ENCODE measurements around the gene BEND3. TPM values are rescaled to one million over a fixed set of nuclear protein-coding genes. Genes with fewer than 3 reads are reported as not detected.
A peak's percentile ranks its signal among the peaks of the same experiment; 100 is the strongest.

BEND3 gene
- total and polyA plus RNA-seq, 9 of the 15 experiments (the other 6 are each of a cell fraction or from before 2014, with no cell fraction given), result 0.64 to 8.4 (median 3.3) TPM

DNA sequence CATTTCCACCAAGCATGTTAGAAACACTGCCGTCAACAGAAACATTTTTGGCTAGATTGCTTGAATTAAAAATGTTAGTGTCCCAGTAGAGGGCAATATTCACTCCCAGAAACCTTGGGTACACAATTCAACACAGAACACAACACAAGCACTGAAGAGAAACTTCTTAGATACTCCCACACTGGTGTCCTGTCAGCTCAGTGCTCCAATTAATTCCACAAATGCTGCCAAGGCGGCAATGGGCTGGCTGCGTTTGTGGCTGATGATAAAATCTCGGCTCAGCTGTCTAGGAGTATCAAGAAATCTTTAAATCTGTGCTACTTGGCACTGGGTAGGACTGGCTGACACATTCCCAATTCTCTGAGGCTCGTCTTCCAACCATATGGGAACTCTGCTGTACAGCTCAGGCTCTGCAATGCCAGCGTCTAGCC, 39.3 kb downstream of the BEND3 start (continued):
- TF ChIP-seq, protein P1, sequence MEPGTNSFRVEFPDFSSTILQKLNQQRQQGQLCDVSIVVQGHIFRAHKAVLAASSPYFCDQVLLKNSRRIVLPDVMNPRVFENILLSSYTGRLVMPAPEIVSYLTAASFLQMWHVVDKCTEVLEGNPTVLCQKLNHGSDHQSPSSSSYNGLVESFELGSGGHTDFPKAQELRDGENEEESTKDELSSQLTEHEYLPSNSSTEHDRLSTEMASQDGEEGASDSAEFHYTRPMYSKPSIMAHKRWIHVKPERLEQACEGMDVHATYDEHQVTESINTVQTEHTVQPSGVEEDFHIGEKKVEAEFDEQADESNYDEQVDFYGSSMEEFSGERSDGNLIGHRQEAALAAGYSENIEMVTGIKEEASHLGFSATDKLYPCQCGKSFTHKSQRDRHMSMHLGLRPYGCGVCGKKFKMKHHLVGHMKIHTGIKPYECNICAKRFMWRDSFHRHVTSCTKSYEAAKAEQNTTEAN (CRISPR knock-in tag; IDR thresholded peaks at IDR 0.05), result no peak
- TF ChIP-seq ZKSCAN3 (CRISPR knock-in tag; IDR thresholded peaks at IDR 0.05), result no peak
- TF ChIP-seq, protein P2, sequence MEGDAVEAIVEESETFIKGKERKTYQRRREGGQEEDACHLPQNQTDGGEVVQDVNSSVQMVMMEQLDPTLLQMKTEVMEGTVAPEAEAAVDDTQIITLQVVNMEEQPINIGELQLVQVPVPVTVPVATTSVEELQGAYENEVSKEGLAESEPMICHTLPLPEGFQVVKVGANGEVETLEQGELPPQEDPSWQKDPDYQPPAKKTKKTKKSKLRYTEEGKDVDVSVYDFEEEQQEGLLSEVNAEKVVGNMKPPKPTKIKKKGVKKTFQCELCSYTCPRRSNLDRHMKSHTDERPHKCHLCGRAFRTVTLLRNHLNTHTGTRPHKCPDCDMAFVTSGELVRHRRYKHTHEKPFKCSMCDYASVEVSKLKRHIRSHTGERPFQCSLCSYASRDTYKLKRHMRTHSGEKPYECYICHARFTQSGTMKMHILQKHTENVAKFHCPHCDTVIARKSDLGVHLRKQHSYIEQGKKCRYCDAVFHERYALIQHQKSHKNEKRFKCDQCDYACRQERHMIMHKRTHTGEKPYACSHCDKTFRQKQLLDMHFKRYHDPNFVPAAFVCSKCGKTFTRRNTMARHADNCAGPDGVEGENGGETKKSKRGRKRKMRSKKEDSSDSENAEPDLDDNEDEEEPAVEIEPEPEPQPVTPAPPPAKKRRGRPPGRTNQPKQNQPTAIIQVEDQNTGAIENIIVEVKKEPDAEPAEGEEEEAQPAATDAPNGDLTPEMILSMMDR (IDR thresholded peaks at IDR 0.05 in 2 of 3, conservative IDR thresholded peaks at IDR 0.05 in 1 of 3; ENCODE audit: insufficient read depth in 2 of 3, low read depth in 1 of 3, low read length in 3 of 3), result peak in 2 of 3 experiments; percentile 24 to 45; a peak in 2 of 6 replicates
- TF ChIP-seq ZKSCAN1 (IDR thresholded peaks at IDR 0.05; ENCODE audit: low read depth, low read length), result no peak
- TF ChIP-seq RBM39 (optimal IDR thresholded peaks at IDR 0.05; ENCODE audit: low read depth, low read length), result no peak

DNA sequence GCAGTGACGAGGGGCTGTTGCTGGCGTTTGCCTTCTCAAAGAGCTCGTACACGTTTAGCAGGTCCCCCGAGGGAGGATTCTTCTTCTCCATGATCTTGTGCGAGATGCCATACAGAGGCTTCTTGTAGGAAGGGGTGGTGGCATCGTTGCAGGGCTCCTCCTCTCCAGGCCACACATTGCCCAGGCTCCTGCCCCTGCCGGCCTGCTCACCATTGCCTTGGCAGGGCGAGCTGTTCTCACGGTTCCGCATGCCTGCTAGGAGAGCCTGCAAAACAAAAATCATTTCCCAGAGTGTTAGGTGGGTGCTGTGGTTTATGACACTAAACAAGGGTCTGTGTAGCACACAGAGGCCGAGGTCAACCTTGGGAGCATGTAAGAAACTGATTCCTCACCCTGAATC, 44.6 kb downstream of the BEND3 start:
- H3K36me3 ChIP-seq (ENCODE audit: control insufficient read depth, insufficient read depth, low read length), result peaks cover 31% of the 10 kb centered on the region; the same call in 1 of the 3 replicates
- intact Hi-C loops (cut with micrococcal nuclease), result no loop called here
- no peaks in the 10 kb centered on the region for H3K27me3 ChIP-seq (ENCODE audit: control insufficient read depth in 2 of 2, insufficient read depth in 2 of 2, low read length in 2 of 2)
- DNase-seq (ENCODE audit: extremely low read depth in 1 of 4, low spot score in 3 of 4), result no peak
- no peaks in the 10 kb centered on the region for H3K79me2 ChIP-seq (ENCODE audit: control insufficient read depth, insufficient read depth, low read length)
- no peak for TF ChIP-seq LARP7 (IDR thresholded peaks at IDR 0.05)
- no peak for TF ChIP-seq MTA2 (IDR thresholded peaks at IDR 0.05; ENCODE audit: low read depth)
- no peak for TF ChIP-seq ATF7 (IDR thresholded peaks at IDR 0.05)
- no peak for TF ChIP-seq DIDO1 (tag; IDR thresholded peaks at IDR 0.05; ENCODE audit: low read depth)
- TF ChIP-seq BRD4 (IDR thresholded peaks at IDR 0.05), result no peak
- TF ChIP-seq, protein P3, sequence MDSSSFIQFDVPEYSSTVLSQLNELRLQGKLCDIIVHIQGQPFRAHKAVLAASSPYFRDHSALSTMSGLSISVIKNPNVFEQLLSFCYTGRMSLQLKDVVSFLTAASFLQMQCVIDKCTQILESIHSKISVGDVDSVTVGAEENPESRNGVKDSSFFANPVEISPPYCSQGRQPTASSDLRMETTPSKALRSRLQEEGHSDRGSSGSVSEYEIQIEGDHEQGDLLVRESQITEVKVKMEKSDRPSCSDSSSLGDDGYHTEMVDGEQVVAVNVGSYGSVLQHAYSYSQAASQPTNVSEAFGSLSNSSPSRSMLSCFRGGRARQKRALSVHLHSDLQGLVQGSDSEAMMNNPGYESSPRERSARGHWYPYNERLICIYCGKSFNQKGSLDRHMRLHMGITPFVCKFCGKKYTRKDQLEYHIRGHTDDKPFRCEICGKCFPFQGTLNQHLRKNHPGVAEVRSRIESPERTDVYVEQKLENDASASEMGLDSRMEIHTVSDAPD (CRISPR knock-in tag; IDR thresholded peaks at IDR 0.05), result no peak
- no peak for TF ChIP-seq EHMT2 (IDR thresholded peaks at IDR 0.05)
- TF ChIP-seq ZFPM2 (CRISPR knock-in tag; IDR thresholded peaks at IDR 0.05), result no peak
- TF ChIP-seq CSDE1 (IDR thresholded peaks at IDR 0.05), result no peak
- no peak for TF ChIP-seq ZFP36 (IDR thresholded peaks at IDR 0.05; ENCODE audit: low read depth, low read length, partially characterized antibody)
- no peak for TF ChIP-seq MYC (IDR thresholded peaks at IDR 0.05; ENCODE audit: low read depth, low read length)
- no peak for TF ChIP-seq MYC (CRISPR knock-in tag; IDR thresholded peaks at IDR 0.05; ENCODE audit: borderline replicate concordance, low read depth)
- TF ChIP-seq, protein P4, sequence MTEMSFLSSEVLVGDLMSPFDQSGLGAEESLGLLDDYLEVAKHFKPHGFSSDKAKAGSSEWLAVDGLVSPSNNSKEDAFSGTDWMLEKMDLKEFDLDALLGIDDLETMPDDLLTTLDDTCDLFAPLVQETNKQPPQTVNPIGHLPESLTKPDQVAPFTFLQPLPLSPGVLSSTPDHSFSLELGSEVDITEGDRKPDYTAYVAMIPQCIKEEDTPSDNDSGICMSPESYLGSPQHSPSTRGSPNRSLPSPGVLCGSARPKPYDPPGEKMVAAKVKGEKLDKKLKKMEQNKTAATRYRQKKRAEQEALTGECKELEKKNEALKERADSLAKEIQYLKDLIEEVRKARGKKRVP (CRISPR knock-in tag; IDR thresholded peaks at IDR 0.05), result no peak
- H3K9ac ChIP-seq (ENCODE audit: insufficient read depth in 1 of 2, low read depth in 2 of 2, low read length in 2 of 2), result no peak overlapping the region; a peak in 1 of 4 replicates
- no peaks in the 10 kb centered on the region for H4K20me1 ChIP-seq (replicated peaks; ENCODE audit: control insufficient read depth, insufficient read depth, low read length)
- H3K9me3 ChIP-seq (replicated peaks; ENCODE audit: control insufficient read depth, insufficient read depth, low read depth, low read length), result no peaks in the 10 kb centered on the region
- no peak overlapping the region for H3K27ac ChIP-seq (ENCODE audit: extremely low read depth, low read depth, low read length)
- no TSS peak for BruUV-seq (replicated peaks)
- no peak for ATAC-seq
- in situ Hi-C loops (cut with MboI), result no loop called here
- no peaks in the 10 kb centered on the region; a peak in 1 of 5 replicates for H3K4me1 ChIP-seq (replicated peaks in 1 of 2; ENCODE audit: control insufficient read depth in 2 of 2, insufficient read depth in 2 of 2, low read length in 2 of 2)
- no peak for FAIRE-seq
- ChIA-PET POLR2A (interaction anchor here (0.6 to 1.0 kb wide), 2 partner anchors 45 to 168 kb away, joined by 3 to 5 read pairs; partner anchors contain the start of gene BEND3), CTCF (ENCODE audit: low intra/inter-chr PET ratio) (no interaction called here)
- H3K4me3 ChIP-seq, result no peak overlapping the region
- H3K9me1 ChIP-seq (ENCODE audit: control insufficient read depth, insufficient read depth, low read length), result no peaks in the 10 kb centered on the region
- 80% methylated on average over 12 of the region's 12 CpGs for WGBS (ENCODE audit: insufficient coverage, low coverage, missing lambda C conversion rate)
- no peak overlapping the region for H2AFZ ChIP-seq (ENCODE audit: low read depth, low read length)
- H3K4me2 ChIP-seq (ENCODE audit: insufficient read depth, low read length), result no peak overlapping the region
